H9 (cell line): Measurements from ENCODE around the gene PIPOX. TPM values are rescaled to one million over a fixed set of nuclear protein-coding genes. Genes with fewer than 3 reads are reported as not detected.
A peak's percentile ranks its signal among the peaks of the same experiment; 100 is the strongest.

Experiments
- DNase-seq: peaks from one replicate; pipeline ENCODE4 v3.0.0-alpha.2; 2017
- H2AFZ ChIP-seq: one replicate; pipeline ENCODE4 v1.6.1; 2013; ENCODE audit warnings: mild to moderate bottlenecking, low read length, control low read depth, moderate library complexity
- H2AK5ac ChIP-seq: 2 replicates; pipeline ENCODE4 v1.6.1; 2013; ENCODE audit warnings: low read length, control low read depth, mixed read lengths; ENCODE audit not compliant: insufficient read length
- H2BK120ac ChIP-seq: one replicate; pipeline ENCODE4 v1.6.1; 2013; ENCODE audit warnings: low read depth, mild to moderate bottlenecking, low read length, control low read depth, inconsistent platforms; ENCODE audit not compliant: poor library complexity, severe bottlenecking
- H2BK12ac ChIP-seq: 2 replicates; pipeline ENCODE4 v1.6.1; 2013; ENCODE audit warnings: low read length, control low read depth, mixed read lengths, low read depth; ENCODE audit not compliant: insufficient read length
- H2BK15ac ChIP-seq: 2 replicates; pipeline ENCODE4 v1.6.1; 2013; ENCODE audit warnings: low read depth, low read length, control low read depth
- H2BK20ac ChIP-seq: one replicate; pipeline ENCODE4 v1.6.1; 2013; ENCODE audit warnings: low read depth, mild to moderate bottlenecking, low read length, control low read depth, inconsistent platforms; ENCODE audit not compliant: poor library complexity, severe bottlenecking
- H2BK5ac ChIP-seq: 2 replicates; pipeline ENCODE4 v1.6.1; 2013; ENCODE audit warnings: low read length, control low read depth, mixed read lengths; ENCODE audit not compliant: insufficient read length
- H3K14ac ChIP-seq: 2 replicates; pipeline ENCODE4 v1.6.1; 2013; ENCODE audit warnings: low read length, control low read depth; ENCODE audit not compliant: insufficient read depth
- H3K18ac ChIP-seq: 2 replicates; pipeline ENCODE4 v1.6.1; 2013; ENCODE audit warnings: low read depth, mild to moderate bottlenecking, mixed read lengths, low read length, control low read depth; ENCODE audit not compliant: insufficient read length
- H3K23ac ChIP-seq: 2 replicates; pipeline ENCODE4 v1.6.1; 2013; ENCODE audit warnings: low read length, control low read depth, mixed read lengths, low read depth; ENCODE audit not compliant: insufficient read length
- H3K23me2 ChIP-seq: 2 replicates; pipeline ENCODE4 v1.6.1; 2013; ENCODE audit warnings: low read depth, mild to moderate bottlenecking, mixed read lengths, low read length, control low read depth; ENCODE audit not compliant: insufficient read length, poor library complexity, severe bottlenecking
- H3K27ac ChIP-seq: 2 replicates; pipeline ENCODE4 v1.5.1; 2013; ENCODE audit warnings: low read length, control low read depth, mixed read lengths, low read depth; ENCODE audit not compliant: insufficient read length
- H3K27me3 ChIP-seq: 2 replicates; pipeline ENCODE4 v1.6.1; 2013; ENCODE audit warnings: low read length, control low read depth, inconsistent platforms; ENCODE audit not compliant: insufficient read depth
- H3K4ac ChIP-seq: 2 replicates; pipeline ENCODE4 v1.6.1; 2013; ENCODE audit warnings: low read depth, mild to moderate bottlenecking, control low read depth, inconsistent platforms, low read length, moderate library complexity
- H3K4me1 ChIP-seq: 2 replicates; pipeline ENCODE4 v1.6.1; 2013; ENCODE audit warnings: low read length, control low read depth, inconsistent platforms; ENCODE audit not compliant: insufficient read depth
- H3K4me2 ChIP-seq: 2 replicates; pipeline ENCODE4 v1.6.1; 2013; ENCODE audit warnings: low read length, control low read depth, mixed read lengths; ENCODE audit not compliant: insufficient read length, insufficient read depth
- H3K56ac ChIP-seq: 2 replicates; pipeline ENCODE4 v1.6.1; 2013; ENCODE audit warnings: low read depth, mild to moderate bottlenecking, mixed read lengths, low read length, control low read depth; ENCODE audit not compliant: insufficient read length
- H3K79me1 ChIP-seq: 2 replicates; pipeline ENCODE4 v1.6.1; 2013; ENCODE audit warnings: low read depth, mild to moderate bottlenecking, moderate library complexity, low read length, control low read depth, inconsistent platforms; ENCODE audit not compliant: insufficient read depth, poor library complexity, severe bottlenecking
- H3K79me2 ChIP-seq: 2 replicates; pipeline ENCODE4 v1.6.1; 2013; ENCODE audit warnings: low read length, control low read depth, inconsistent platforms; ENCODE audit not compliant: insufficient read depth
- H3K9ac ChIP-seq: 2 replicates; pipeline ENCODE4 v1.6.1; 2013; ENCODE audit warnings: low read length, control low read depth, mixed read lengths; ENCODE audit not compliant: insufficient read length; ENCODE audit errors: extremely low read depth
- H3K9me3 ChIP-seq: one replicate; pipeline ENCODE4 v1.6.1; 2013; ENCODE audit warnings: low read depth, low read length, inconsistent platforms; ENCODE audit not compliant: control insufficient read depth
- H3T11ph ChIP-seq: one replicate; pipeline ENCODE4 v1.6.1; 2013; ENCODE audit warnings: mild to moderate bottlenecking, low read length, control low read depth, inconsistent platforms
- H4K20me1 ChIP-seq: one replicate; pipeline ENCODE4 v1.6.1; 2013; ENCODE audit not compliant: control insufficient read depth, insufficient read length, insufficient read depth
- H4K5ac ChIP-seq: 2 replicates; pipeline ENCODE4 v1.6.1; 2013; ENCODE audit warnings: low read depth, mild to moderate bottlenecking, mixed read lengths, low read length, control low read depth; ENCODE audit not compliant: insufficient read length
- H4K8ac ChIP-seq: replicated peaks from 2 replicates; pipeline ENCODE4 v1.6.1; 2013; ENCODE audit warnings: low read length, control low read depth, mixed read lengths, low read depth; ENCODE audit not compliant: insufficient read length
- H4K91ac ChIP-seq: 2 replicates; pipeline ENCODE4 v1.6.1; 2013; ENCODE audit warnings: low read depth, mild to moderate bottlenecking, moderate library complexity, mixed read lengths, low read length, control low read depth; ENCODE audit not compliant: insufficient read length
- H3K27ac Mint-ChIP-seq, 3 experiments: 2 replicates in 2 of 3; 3 replicates in 1 of 3; pipeline ENCODE4 v1.8.0; 2020 to 2021; ENCODE audit warnings: mixed read lengths in 3 of 3, mild to moderate bottlenecking in 1 of 3, moderate library complexity in 1 of 3
- H3K27me3 Mint-ChIP-seq: 2 replicates; pipeline ENCODE4 v1.8.0; 2021; ENCODE audit warnings: low read depth, mild to moderate bottlenecking, moderate library complexity, mixed read lengths
- H3K36me3 Mint-ChIP-seq, 3 experiments: 2 replicates in 2 of 3; 3 replicates in 1 of 3; pipeline ENCODE4 v1.8.0; 2020 to 2021; ENCODE audit warnings: low read depth in 3 of 3, mixed read lengths in 3 of 3; ENCODE audit not compliant: insufficient read depth in 1 of 3
- H3K4me1 Mint-ChIP-seq, 2 experiments: 2 replicates each; pipeline ENCODE4 v1.8.0; 2020; ENCODE audit warnings: mixed read lengths in 2 of 2
- H3K4me3 Mint-ChIP-seq, 2 experiments: 2 replicates in 1 of 2; 3 replicates in 1 of 2; pipeline ENCODE4 v1.8.0; 2020 to 2021; ENCODE audit warnings: mild to moderate bottlenecking in 2 of 2, mixed read lengths in 2 of 2, moderate library complexity in 1 of 2
- H3K9me3 Mint-ChIP-seq, 2 experiments: 2 replicates in 1 of 2; 3 replicates in 1 of 2; pipeline ENCODE4 v1.8.0; 2020; ENCODE audit warnings: mild to moderate bottlenecking in 2 of 2, mixed read lengths in 2 of 2, moderate library complexity in 1 of 2
- WGBS: extraction: QIAGEN DNeasy Blood & Tissue Kit; methylation state at CpG from one replicate; pipeline ENCODE4 v1.1.7; 2013; ENCODE audit warnings: missing lambda C conversion rate, low lambda C conversion rate, mixed read lengths; ENCODE audit not compliant: insufficient read length; ENCODE audit errors: extremely low coverage; 5-methylcytosine and 5-hydroxymethylcytosine counted together
- total RNA-seq: library from RNA; stranded (reverse); gene quantifications from 2 replicates; pipeline ENCODE4 v1.2.1, GENCODE V29; 2021
- TF ChIP-seq, protein P1 (sequence below): fragments of 200-600 bp; sonication (generic); conservative IDR thresholded peaks from 3 replicates; pipeline ENCODE4 v1.8.0; 2021; ENCODE audit warnings: antibody characterized with exemption, mild to moderate bottlenecking

Gene PIPOX
- total RNA-seq, 1 experiment from 2014 or later: 30.1 TPM

DNA sequence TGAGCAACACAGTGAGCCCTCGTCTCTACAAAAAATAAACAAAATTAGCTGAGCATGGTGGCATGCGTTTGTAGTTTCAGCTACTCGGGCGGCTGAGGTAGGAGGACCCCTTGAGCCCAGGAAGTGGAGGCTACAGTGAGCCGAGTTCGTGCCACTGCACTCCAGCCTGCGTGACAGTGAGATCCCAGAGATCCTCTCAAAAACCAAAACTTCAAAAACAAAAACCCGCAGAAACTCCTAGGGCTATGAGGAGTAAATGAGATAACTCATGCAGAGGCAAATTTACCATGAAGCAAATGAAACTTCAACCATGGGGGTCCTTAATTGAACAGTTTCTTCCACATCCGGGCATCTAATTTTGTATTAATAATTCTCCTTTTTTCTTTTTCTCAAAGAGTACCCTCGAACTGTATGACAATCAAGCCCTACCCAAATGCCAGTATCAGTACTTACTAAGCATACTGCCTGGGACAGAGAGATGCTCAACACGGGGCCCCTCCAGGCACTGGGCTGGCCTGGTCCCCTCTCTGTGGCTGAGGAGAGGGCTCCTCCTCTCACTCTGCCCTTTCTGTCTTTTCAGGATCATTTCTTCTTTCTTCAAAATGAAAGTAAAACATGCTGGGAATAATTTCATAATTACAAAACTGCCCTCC, 789 bp upstream of the PIPOX start:
- Histone ChIP-seq H2BK5ac (no peak overlapping the region), H3K4ac (no peak overlapping the region), H4K20me1 (no peaks in the 10 kb centered on the region), H3K23me2 (peaks cover 6% of the 10 kb centered on the region), H3K4me1 (peaks cover 19% of the 10 kb centered on the region), H4K8ac (no peak overlapping the region), H4K91ac (no peak overlapping the region), H3K9me3 (no peaks in the 10 kb centered on the region), H2BK120ac (no peak overlapping the region), H3K18ac (peak overlapping the region; percentile 41), H3K23ac (no peak overlapping the region), H3K56ac (no peak overlapping the region), H3K27ac (peak overlapping the region; percentile 98), H3K79me1 (no peaks in the 10 kb centered on the region), H2BK15ac (no peak overlapping the region), H4K5ac (no peak overlapping the region), H3K79me2 (no peaks in the 10 kb centered on the region; the same call in 1 of the 2 replicates), H2AK5ac (no peak overlapping the region), H3K9ac (no peak overlapping the region), H3K14ac (no peak overlapping the region), H3T11ph (no peak overlapping the region), H3K4me2 (peak overlapping the region; percentile 68), H2AFZ (no peak overlapping the region), H2BK12ac (peak overlapping the region; percentile 55), H3K27me3 (no peaks in the 10 kb centered on the region), H2BK20ac (no peak overlapping the region)
- DNase-seq: no peak
- Mint-ChIP-seq H3K27ac (peak overlapping the region; percentile 92 to 98 (median 98)), H3K9me3 (no peaks in the 10 kb centered on the region), H3K36me3 (peaks cover 6 to 21% (median 19%) of the 10 kb centered on the region in 3 experiments; a peak in 6 of 7 replicates), H3K27me3 (no peaks in the 10 kb centered on the region), H3K4me1 (peaks cover 52% of the 10 kb centered on the region in 2 experiments), H3K4me3 (peak overlapping the region; percentile 47 to 70)
- TF ChIP-seq, protein P1, sequence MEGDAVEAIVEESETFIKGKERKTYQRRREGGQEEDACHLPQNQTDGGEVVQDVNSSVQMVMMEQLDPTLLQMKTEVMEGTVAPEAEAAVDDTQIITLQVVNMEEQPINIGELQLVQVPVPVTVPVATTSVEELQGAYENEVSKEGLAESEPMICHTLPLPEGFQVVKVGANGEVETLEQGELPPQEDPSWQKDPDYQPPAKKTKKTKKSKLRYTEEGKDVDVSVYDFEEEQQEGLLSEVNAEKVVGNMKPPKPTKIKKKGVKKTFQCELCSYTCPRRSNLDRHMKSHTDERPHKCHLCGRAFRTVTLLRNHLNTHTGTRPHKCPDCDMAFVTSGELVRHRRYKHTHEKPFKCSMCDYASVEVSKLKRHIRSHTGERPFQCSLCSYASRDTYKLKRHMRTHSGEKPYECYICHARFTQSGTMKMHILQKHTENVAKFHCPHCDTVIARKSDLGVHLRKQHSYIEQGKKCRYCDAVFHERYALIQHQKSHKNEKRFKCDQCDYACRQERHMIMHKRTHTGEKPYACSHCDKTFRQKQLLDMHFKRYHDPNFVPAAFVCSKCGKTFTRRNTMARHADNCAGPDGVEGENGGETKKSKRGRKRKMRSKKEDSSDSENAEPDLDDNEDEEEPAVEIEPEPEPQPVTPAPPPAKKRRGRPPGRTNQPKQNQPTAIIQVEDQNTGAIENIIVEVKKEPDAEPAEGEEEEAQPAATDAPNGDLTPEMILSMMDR: no peak
- WGBS: no CpG with 5 or more reads among the region's 11 CpGs
